ENCODE results near the gene PFDN6.

Gene PFDN6

GRCh38 chr6:33294086-33294823, 4.9 kb downstream of the PFDN6 start:
- in situ Hi-C loops (cut with MboI; ENCODE audit: low sequenced_read_pairs): no loop called here

DNA sequence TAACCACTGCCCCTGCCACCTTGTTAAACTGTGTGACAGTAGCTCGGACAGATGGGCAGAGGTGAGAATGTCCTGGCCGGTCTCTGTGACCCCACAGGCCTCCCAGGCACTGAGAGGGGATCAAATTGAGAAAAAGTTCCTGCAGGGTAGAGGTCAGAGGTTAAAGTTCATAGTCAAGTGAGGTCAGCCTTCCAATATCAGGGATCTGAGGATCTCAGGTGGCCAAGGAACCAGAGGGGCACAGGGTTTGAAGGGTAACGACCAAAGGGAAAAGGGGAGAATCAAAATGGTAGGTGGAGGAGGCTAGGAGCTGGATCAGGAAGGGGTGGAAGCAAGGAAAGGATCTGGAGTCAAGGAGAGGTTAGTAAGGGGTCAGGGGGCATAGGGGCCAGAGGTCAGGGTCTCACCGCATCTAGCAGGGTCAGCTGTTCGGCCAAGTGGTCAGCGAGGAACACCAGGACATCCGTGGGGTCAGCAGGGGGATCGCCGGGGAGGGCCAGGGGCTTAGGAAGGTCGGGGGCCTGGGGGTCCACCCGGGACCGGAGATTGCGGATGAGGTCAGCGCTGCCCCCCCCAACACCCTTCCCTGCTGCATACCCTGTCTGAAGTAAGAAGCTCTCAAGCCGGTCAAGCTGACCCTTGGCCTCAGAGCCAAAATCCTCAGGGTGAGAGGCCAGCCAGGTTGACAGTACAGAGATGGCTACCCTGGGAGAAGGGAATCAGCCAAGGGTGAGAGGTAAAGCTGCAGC, 6.4 kb downstream of the PFDN6 start:
- in situ Hi-C loops (cut with MboI; ENCODE audit: low sequenced_read_pairs): no loop called here

- in situ Hi-C loops (cut with MboI; ENCODE audit: low sequenced_read_pairs): no loop called here
Measured at GRCh38 chr6:33296797-33297405, 7.5 kb downstream of the PFDN6 start.

DNA sequence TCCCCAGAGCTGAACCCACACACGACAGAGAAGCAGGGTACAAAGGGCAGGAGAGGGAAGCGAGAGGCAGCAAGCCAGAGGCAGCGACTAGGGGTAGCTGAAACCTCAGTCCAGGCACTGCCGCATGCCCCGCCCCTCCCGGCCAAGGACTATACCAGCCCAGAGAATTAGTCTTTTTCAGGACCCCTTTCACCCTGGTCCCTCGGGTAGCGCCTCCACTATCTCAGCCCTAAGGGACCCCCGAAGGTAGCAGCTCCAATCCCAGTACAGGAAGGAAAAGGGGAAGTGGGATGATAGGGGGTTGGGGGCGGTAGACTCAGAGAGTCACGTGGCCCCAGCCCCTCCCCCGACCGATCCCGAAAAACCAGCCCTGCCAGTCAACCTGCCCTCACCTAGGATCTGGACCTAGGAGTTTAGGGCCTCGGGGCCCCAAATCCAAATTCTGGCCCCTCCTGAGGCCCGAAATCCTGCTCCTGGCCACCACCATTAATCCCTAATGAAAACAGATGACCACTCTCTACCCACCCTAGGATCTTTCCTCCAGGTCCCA, 8.1 kb downstream of the PFDN6 start:
- in situ Hi-C loops (cut with MboI; ENCODE audit: low sequenced_read_pairs): no loop called here

DNA sequence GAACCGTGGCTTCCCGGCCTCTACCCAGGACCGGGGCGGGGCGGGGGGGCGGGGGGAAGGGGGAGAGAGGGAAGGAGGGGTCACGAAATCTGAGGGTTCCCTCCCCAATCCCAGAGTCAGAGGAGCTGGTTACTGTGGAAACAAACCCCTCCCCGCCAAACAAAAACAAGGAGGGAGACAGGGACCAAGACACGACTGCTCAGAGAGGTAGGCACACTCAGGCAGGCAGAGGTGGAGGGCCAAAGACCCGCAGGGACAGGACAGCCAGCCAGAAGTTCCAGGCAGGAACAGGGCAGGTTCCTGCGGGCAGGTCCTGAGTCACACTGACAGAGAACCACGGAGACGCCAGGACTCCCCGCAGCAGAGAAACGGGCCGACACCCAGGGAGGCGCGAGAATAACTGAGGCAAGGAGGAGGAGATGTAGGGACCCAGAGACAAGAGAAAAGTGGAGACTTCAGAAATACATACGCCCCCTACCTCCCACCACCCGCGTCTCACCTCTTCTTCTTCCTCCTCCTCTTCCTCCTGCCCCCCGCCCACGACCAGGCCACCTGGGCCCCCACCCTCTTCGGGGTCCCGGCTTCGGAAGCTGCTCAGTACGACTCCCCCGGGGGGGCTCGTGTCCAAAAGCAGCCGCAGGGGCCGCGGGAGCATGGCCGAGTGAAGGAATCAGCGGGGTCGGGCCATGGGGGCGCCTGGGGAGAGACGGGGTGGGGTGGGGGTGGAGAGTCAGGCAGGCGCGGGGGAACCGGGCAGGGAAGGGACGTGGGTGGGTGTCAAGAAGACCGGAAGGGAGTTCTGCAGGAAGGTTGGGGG, 8.8 kb downstream of the PFDN6 start:
- in situ Hi-C loops (cut with MboI; ENCODE audit: low sequenced_read_pairs): no loop called here

GRCh38 chr6:33298773-33299236, 9.4 kb downstream of the PFDN6 start, which contains the start of gene RGL2:
TSS of gene RGL2 (minus strand) at chr6:33298942. CDS start at chr6:33298610, 332 bp downstream.
- in situ Hi-C loops (cut with MboI; ENCODE audit: low sequenced_read_pairs): no loop called here

- in situ Hi-C loops (cut with MboI; ENCODE audit: low sequenced_read_pairs): no loop called here
Measured at GRCh38 chr6:33299237-33299944, 10.0 kb downstream of the PFDN6 start.

GRCh38 chr6:33301877-33302276, 12.5 kb downstream of the PFDN6 start:
- in situ Hi-C loops (cut with MboI; ENCODE audit: low sequenced_read_pairs): no loop called here

GRCh38 chr6:33304216-33304615, 14.8 kb downstream of the PFDN6 start:
- in situ Hi-C loops (cut with MboI; ENCODE audit: low sequenced_read_pairs): no loop called here

GRCh38 chr6:33305052-33305451, 15.7 kb downstream of the PFDN6 start:
- in situ Hi-C loops (cut with MboI; ENCODE audit: low sequenced_read_pairs): no loop called here

DNA sequence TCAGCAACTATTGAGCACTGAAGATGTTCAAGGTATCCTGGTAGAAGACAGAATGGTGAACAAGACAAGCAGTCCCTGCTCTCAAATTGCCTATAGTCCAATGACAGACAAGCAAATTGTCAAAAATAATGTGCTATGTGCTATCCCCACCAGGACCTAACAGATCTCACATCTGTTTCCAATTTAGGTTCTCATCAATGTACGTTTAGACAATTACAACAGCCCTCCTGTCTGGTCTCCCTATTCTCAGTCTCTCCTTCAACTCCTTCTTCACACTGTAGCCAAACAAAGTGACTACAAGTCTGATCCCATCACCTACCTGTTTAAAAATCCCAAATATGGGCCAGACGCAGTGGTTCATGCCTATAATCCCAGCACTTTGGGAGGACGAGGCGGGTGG, 17.0 kb downstream of the PFDN6 start:
- in situ Hi-C loops (cut with MboI; ENCODE audit: low sequenced_read_pairs): no loop called here

DNA sequence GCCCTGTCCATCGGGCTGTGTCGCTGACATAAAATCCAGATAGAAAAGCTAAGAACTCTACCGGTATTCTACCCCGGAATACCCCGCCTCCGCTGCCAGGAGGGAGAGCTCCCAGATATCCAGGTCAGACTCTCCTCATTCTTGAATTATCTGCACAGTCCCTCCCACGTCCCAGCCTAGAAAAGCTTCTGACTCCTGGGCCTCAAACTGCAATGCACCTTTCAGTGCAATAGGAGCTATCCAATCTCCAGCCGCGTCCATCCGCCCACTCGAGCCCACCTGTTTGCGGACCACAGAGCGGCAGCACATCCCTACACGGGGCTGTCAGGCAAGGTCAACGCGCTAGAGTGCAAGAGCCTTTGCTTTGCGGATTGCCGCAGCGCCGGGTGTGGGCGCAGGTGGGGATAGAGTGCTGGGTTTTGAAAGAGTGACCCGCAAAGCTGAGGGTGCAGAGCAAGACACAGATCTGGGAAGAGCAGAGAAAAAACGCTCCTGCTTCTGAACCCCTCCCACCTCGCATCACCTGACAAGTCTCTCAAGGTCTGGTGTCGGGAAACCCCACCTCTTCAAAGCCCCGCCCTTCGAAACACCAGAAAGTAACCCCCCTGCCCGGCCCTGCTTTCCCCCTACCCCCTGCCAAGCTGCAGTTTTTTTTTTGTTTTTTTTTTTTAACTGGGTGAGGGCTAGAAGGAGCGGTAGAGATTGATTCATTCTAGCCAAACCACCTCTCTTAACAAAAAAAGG, 23.1 kb downstream of the PFDN6 start:
- in situ Hi-C loops (cut with MboI; ENCODE audit: low sequenced_read_pairs): no loop called here

- in situ Hi-C loops (cut with MboI; ENCODE audit: low sequenced_read_pairs): no loop called here
Measured at GRCh38 chr6:33313105-33313708, 23.8 kb downstream of the PFDN6 start.

- in situ Hi-C loops (cut with MboI; ENCODE audit: low sequenced_read_pairs): no loop called here
Measured at GRCh38 chr6:33313709-33314514, 24.5 kb downstream of the PFDN6 start, which contains the start of gene TAPBP. TSS of gene TAPBP (minus strand) at chr6:33314078. CDS start at chr6:33314041, 37 bp downstream.

DNA sequence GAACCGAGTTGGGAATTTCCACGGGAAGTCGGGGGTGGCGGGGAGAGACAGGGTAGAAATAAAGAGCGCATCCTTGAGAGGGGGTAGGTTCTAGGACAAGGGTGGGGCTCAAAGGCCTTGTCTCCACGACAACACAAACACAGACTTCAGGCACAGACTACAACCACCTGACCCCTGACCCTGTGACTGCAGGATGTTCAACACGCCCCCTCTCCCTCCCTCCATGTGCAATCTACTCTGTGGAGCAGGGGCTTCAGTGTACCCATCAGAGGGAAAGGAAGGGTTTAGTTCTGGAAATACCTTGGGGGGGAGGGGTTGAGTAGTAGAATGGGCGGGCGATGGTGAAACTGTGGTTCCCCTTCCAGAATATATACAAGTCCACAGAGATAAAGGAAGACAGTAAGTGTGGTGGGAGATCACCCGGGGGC, 25.1 kb downstream of the PFDN6 start:
- in situ Hi-C loops (cut with MboI; ENCODE audit: low sequenced_read_pairs): no loop called here

GRCh38 chr6:33314943-33315792, 25.8 kb downstream of the PFDN6 start:
- in situ Hi-C loops (cut with MboI; ENCODE audit: low sequenced_read_pairs): no loop called here

All from hTERT RPE-1 (cell line).